Breast epithelium (tissue), 4 donors: ENCODE measurements around the gene ZDHHC6. TPM values are rescaled to one million over a fixed set of nuclear protein-coding genes. Genes with fewer than 3 reads are reported as not detected.

Experiments
- DNase-seq, 2 donors: peaks; one replicate each; pipeline ENCODE4 v3.0.0-alpha.2; 2019; ENCODE audit warnings: low spot score in 2 of 2
- H3K27ac ChIP-seq, 2 donors: fragments of 200-600 bp; sonication (generic) in 1 of 2; one replicate each; pipeline ENCODE4 v1.5.1; 2016 to 2019; ENCODE audit warnings: mild to moderate bottlenecking in 1 of 2
- H3K27me3 ChIP-seq, 2 donors: fragments of 200-600 bp; sonication (generic) in 1 of 2; one replicate each; pipeline versions ENCODE4 v1.5.1 to v1.6.0; 2017 to 2019; ENCODE audit warnings: control low read depth in 1 of 2, mild to moderate bottlenecking in 1 of 2
- H3K36me3 ChIP-seq: fragments of 200-600 bp; one replicate; pipeline ENCODE4 v1.5.1; 2019
- H3K4me1 ChIP-seq, 2 donors: fragments of 200-600 bp; sonication (generic); one replicate each; pipeline ENCODE4 v1.5.1; 2016 to 2019; ENCODE audit warnings: control low read depth in 1 of 2
- H3K4me3 ChIP-seq, 3 donors: fragments of 200-600 bp; sonication (generic); 1 replicate in 2 of 3; 2 replicates in 1 of 3; pipeline ENCODE4 v1.5.1; 2016 to 2019; ENCODE audit warnings: mild to moderate bottlenecking in 3 of 3, moderate library complexity in 2 of 3
- H3K9me3 ChIP-seq, 2 donors: fragments of 200-600 bp; sonication (generic) in 1 of 2; one replicate each; pipeline ENCODE4 v1.5.1; 2016 to 2019; ENCODE audit warnings: control low read depth in 1 of 2
- POLR2A ChIP-seq: fragments of 450-650 bp; IDR thresholded peaks from one replicate; pipeline ENCODE4 v1.6.1; 2016; ENCODE audit warnings: antibody characterized with exemption, mild to moderate bottlenecking, moderate library complexity
- POLR2AphosphoS5 ChIP-seq, 3 donors: sonication (generic); formaldehyde crosslinking; IDR thresholded peaks; one replicate each; pipeline ENCODE4 v1.6.1; 2017; ENCODE audit warnings: antibody characterized with exemption in 3 of 3
- intact Hi-C: fragments of 100-400 bp; cut with DNase I; formaldehyde crosslinking; loops from one replicate; pipeline ENCODE4 v1.15.1; 2023; ENCODE audit warnings: low total_unique reads
- total RNA-seq, 3 donors: library from RNA; depleted of rRNA; stranded (reverse); fragments of >200 nt; gene quantifications; one replicate each; pipeline ENCODE4 v1.1.0, GENCODE V29; 2016
- TF ChIP-seq, protein P1 (sequence below), 3 donors: fragments of 450-650 bp; IDR thresholded peaks; one replicate each; pipeline ENCODE4 v1.5.1; 2016 to 2017; ENCODE audit warnings: antibody characterized with exemption in 3 of 3, mild to moderate bottlenecking in 3 of 3, moderate library complexity in 3 of 3

The ZDHHC6 gene
- total RNA-seq, 3 donors from 2014 or later, result 27.4 to 34.5 (median 32.1) TPM

DNA sequence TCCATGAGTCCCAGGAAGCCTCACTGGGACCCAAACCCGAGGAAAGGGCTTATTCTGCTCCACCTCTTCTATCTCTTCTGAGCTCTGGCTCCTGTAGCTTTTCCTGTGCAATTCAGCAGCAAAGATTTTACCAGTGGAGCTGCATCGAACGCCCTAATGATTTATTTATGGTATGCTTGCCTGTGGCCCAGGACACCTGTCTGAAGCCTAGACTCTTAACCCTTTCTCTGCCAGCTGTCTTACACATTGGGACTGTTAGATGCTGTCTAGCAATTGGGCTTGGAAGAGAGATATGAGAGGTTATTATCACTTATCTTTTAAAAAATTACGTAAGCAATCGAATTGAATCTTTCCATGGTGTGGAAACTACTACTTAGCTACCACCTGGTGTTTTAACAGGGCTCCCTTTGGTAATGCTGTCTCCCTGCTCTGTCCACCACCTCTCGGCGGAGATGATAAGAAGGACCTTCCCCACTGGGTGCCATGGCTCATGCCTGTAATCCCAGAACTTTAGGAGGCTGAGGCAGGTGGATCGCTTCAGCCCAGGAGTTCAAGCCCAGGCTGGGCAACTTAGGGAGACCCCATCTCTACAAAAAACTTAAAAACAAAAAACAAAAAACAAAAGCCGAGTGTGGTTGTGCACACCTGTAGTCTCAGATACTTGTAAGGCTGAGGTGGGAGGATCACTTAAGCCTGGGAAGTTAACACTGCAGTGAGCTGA, 64.0 kb downstream of the ZDHHC6 start:
- intact Hi-C loops, result no loop called here
- no peaks in the 10 kb centered on the region for H3K36me3 ChIP-seq
- no peak overlapping the region for H3K27ac ChIP-seq

More for the DNA sequence above, 64.0 kb downstream of the ZDHHC6 start:
- Histone ChIP-seq H3K4me3 (no peak overlapping the region), H3K4me1 (no peaks in the 10 kb centered on the region), H3K27me3 (no peaks in the 10 kb centered on the region), H3K9me3 (no peaks in the 10 kb centered on the region)
- TF ChIP-seq POLR2AphosphoS5 (IDR thresholded peaks at IDR 0.05) (no peak), POLR2A (no peak)
- TF ChIP-seq, protein P1, sequence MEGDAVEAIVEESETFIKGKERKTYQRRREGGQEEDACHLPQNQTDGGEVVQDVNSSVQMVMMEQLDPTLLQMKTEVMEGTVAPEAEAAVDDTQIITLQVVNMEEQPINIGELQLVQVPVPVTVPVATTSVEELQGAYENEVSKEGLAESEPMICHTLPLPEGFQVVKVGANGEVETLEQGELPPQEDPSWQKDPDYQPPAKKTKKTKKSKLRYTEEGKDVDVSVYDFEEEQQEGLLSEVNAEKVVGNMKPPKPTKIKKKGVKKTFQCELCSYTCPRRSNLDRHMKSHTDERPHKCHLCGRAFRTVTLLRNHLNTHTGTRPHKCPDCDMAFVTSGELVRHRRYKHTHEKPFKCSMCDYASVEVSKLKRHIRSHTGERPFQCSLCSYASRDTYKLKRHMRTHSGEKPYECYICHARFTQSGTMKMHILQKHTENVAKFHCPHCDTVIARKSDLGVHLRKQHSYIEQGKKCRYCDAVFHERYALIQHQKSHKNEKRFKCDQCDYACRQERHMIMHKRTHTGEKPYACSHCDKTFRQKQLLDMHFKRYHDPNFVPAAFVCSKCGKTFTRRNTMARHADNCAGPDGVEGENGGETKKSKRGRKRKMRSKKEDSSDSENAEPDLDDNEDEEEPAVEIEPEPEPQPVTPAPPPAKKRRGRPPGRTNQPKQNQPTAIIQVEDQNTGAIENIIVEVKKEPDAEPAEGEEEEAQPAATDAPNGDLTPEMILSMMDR (IDR thresholded peaks at IDR 0.05), result no peak
- DNase-seq, result no peak

Other genes with a start within 250 kb of the ZDHHC6 start
- gene TECTB, start 163.5 kb downstream of the ZDHHC6 start, total RNA-seq, result not detected
- 10 to 100 TPM; 13.3 to 31.8 (median 15.8) TPM for gene ACSL5, start 72.8 kb downstream of the ZDHHC6 start, total RNA-seq
- 10 to 100 TPM; 53.7 to 65.6 (median 59.2) TPM for gene VTI1A, start 301 bp upstream of the ZDHHC6 start, total RNA-seq